HUES48 (cell line): ENCODE data around the gene CEP89.
"Not testable (repeated sequence)": the region's sequence is repeated elsewhere in the genome, so short reads cannot be mapped to it uniquely, and the experiment has no call there.

Source experiments
- H3K27ac ChIP-seq: one replicate; pipeline ENCODE4 v1.7.0; 2013; ENCODE audit warnings: low read depth, low read length, inconsistent platforms
- H3K27me3 ChIP-seq: 2 replicates; pipeline ENCODE4 v1.6.1; 2013; ENCODE audit warnings: mild to moderate bottlenecking, low read length; ENCODE audit not compliant: control insufficient read depth, insufficient read depth
- H3K36me3 ChIP-seq: 2 replicates; pipeline ENCODE4 v1.6.1; 2013; ENCODE audit warnings: low read length; ENCODE audit not compliant: control insufficient read depth, insufficient read depth
- H3K4me1 ChIP-seq: 2 replicates; pipeline ENCODE4 v1.6.1; 2013; ENCODE audit warnings: mild to moderate bottlenecking, low read length; ENCODE audit not compliant: control insufficient read depth, insufficient read depth
- H3K4me3 ChIP-seq: 2 replicates; pipeline ENCODE4 v1.5.1; 2013; ENCODE audit warnings: mild to moderate bottlenecking, low read depth, low read length
- H3K9ac ChIP-seq: 2 replicates; pipeline ENCODE4 v1.6.1; 2013; ENCODE audit warnings: mild to moderate bottlenecking, low read depth, low read length, moderate library complexity
- H3K9me3 ChIP-seq: 2 replicates; pipeline ENCODE4 v1.6.1; 2013; ENCODE audit warnings: low read length; ENCODE audit not compliant: control insufficient read depth, insufficient read depth

Gene CEP89

GRCh38 chr19:32862741-32863140 lies 109.0 kb downstream of the CEP89 start:
- Histone ChIP-seq H3K4me3 (no peak overlapping the region), H3K27ac (no peak overlapping the region), H3K9me3 (no peaks in the 10 kb centered on the region), H3K36me3 (no peaks in the 10 kb centered on the region), H3K9ac (no peak overlapping the region), H3K27me3 (no peaks in the 10 kb centered on the region), H3K4me1 (no peaks in the 10 kb centered on the region)

GRCh38 chr19:32862173-32862572 lies 109.6 kb downstream of the CEP89 start:
- Histone ChIP-seq H3K9me3 (no peaks in the 10 kb centered on the region), H3K36me3 (no peaks in the 10 kb centered on the region), H3K4me3 (no peak overlapping the region), H3K4me1 (no peaks in the 10 kb centered on the region), H3K27me3 (no peaks in the 10 kb centered on the region), H3K27ac (no peak overlapping the region), H3K9ac (no peak overlapping the region)

- no peaks in the 10 kb centered on the region for H3K4me1 ChIP-seq
- H3K9ac ChIP-seq, result no peak overlapping the region
- H3K27me3 ChIP-seq, result no peaks in the 10 kb centered on the region
- H3K27ac ChIP-seq, result no peak overlapping the region
- H3K9me3 ChIP-seq, result no peaks in the 10 kb centered on the region
- H3K36me3 ChIP-seq, result no peaks in the 10 kb centered on the region
- no peak overlapping the region for H3K4me3 ChIP-seq
These were observed 110.2 kb downstream of the CEP89 start for GRCh38 chr19:32861596-32861995.

- Histone ChIP-seq H3K4me1 (no peaks in the 10 kb centered on the region), H3K9ac (no peak overlapping the region), H3K36me3 (no peaks in the 10 kb centered on the region), H3K4me3 (no peak overlapping the region), H3K27ac (no peak overlapping the region), H3K27me3 (no peaks in the 10 kb centered on the region), H3K9me3 (no peaks in the 10 kb centered on the region)
These were observed 112.2 kb downstream of the CEP89 start for GRCh38 chr19:32859591-32859990.

GRCh38 chr19:32858559-32858958 lies 113.2 kb downstream of the CEP89 start:
- Histone ChIP-seq H3K9ac (no peak overlapping the region), H3K27me3 (no peaks in the 10 kb centered on the region), H3K4me3 (no peak overlapping the region), H3K9me3 (no peaks in the 10 kb centered on the region), H3K4me1 (no peaks in the 10 kb centered on the region), H3K27ac (no peak overlapping the region), H3K36me3 (no peaks in the 10 kb centered on the region)

GRCh38 chr19:32858155-32858554 lies 113.6 kb downstream of the CEP89 start:
- no peak overlapping the region for H3K27ac ChIP-seq
- H3K4me1 ChIP-seq, result no peaks in the 10 kb centered on the region
- no peaks in the 10 kb centered on the region for H3K27me3 ChIP-seq
- no peak overlapping the region for H3K4me3 ChIP-seq
- no peaks in the 10 kb centered on the region for H3K9me3 ChIP-seq
- H3K9ac ChIP-seq, result no peak overlapping the region
- no peaks in the 10 kb centered on the region for H3K36me3 ChIP-seq

GRCh38 chr19:32857584-32857983 lies 114.2 kb downstream of the CEP89 start:
- Histone ChIP-seq H3K9me3 (no peaks in the 10 kb centered on the region), H3K36me3 (no peaks in the 10 kb centered on the region), H3K4me1 (no peaks in the 10 kb centered on the region), H3K9ac (no peak overlapping the region), H3K4me3 (no peak overlapping the region), H3K27me3 (no peaks in the 10 kb centered on the region), H3K27ac (no peak overlapping the region)

- H3K36me3 ChIP-seq, H3K27me3 ChIP-seq, H3K27ac ChIP-seq, H3K4me1 ChIP-seq, H3K9me3 ChIP-seq, H3K4me3 ChIP-seq, H3K9ac ChIP-seq: not testable (repeated sequence)
These were observed 114.9 kb downstream of the CEP89 start for GRCh38 chr19:32856818-32857217.

DNA sequence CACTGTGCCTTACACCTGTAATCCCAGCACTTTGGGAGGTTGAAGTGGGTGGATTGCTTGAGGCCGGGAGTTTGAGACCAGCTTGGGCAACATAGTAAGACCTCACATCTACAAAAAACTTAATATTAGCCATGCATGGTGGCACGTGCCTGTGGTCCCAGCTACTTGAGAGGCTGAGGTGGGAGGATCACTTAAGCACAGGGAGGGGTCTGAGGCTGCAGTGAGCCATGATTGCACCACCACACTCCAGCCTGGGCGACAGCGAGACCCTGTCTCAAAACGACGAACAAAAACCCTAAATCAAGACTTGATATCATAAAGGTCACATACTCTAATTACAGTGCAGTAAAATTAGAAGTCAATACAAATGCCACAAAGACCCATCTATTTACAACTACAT lies 119.5 kb downstream of the CEP89 start:
- Histone ChIP-seq H3K27ac (no peak overlapping the region), H3K4me1 (no peaks in the 10 kb centered on the region), H3K36me3 (no peaks in the 10 kb centered on the region), H3K27me3 (no peaks in the 10 kb centered on the region), H3K4me3 (no peak overlapping the region), H3K9me3 (no peaks in the 10 kb centered on the region), H3K9ac (no peak overlapping the region)

DNA sequence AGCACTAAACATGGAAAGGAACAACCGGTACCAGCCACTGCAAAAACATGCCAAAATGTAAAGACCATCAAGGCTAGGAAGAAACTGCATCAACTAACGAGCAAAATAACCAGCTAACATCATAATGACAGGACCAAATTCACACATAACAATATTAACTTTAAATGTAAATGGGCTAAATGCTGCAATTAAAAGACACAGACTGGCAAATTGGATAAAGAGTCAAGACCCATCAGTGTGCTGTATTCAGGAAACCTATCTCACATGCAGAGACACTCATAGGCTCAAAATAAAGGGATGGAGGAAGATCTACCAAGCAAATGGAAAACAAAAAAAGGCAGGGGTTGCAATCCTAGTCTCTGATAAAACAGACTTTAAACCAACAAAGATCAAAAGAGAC lies 123.7 kb downstream of the CEP89 start:
- not testable (repeated sequence) for H3K9me3 ChIP-seq, H3K4me1 ChIP-seq, H3K27me3 ChIP-seq, H3K4me3 ChIP-seq, H3K27ac ChIP-seq, H3K9ac ChIP-seq, H3K36me3 ChIP-seq

- Histone ChIP-seq H3K4me3 (no peak overlapping the region), H3K9ac (no peak overlapping the region), H3K4me1 (no peaks in the 10 kb centered on the region), H3K27ac (no peak overlapping the region), H3K9me3 (no peaks in the 10 kb centered on the region), H3K36me3 (no peaks in the 10 kb centered on the region), H3K27me3 (no peaks in the 10 kb centered on the region)
These were observed 128.0 kb downstream of the CEP89 start for GRCh38 chr19:32843716-32844245.

- Histone ChIP-seq H3K9ac (no peak overlapping the region), H3K4me3 (no peak overlapping the region), H3K27ac (no peak overlapping the region), H3K36me3 (no peaks in the 10 kb centered on the region), H3K9me3 (no peaks in the 10 kb centered on the region), H3K4me1 (no peaks in the 10 kb centered on the region), H3K27me3 (no peaks in the 10 kb centered on the region)
These were observed 129.7 kb downstream of the CEP89 start for GRCh38 chr19:32842061-32842460.
